ENCODE data around the gene CDH12.

The CDH12 gene

DNA sequence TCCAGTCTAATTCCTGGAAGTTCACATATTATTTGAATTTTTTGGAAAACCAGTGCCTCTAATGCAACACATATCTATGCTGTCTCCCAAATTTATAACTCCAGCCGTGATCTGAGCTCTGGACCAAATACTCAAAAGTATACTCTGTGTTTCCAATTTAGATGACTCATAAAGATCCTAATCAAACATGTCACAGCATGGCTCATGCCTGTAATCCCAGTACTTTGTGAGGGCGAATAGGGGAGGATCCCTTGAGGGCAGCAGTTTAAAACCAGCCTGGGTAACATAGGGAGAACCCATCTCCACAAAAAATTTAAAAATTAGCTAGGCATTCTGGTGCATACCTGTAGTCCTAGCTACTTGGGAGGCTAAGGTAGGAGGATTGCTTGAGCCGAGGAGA lies 388.0 kb downstream of the CDH12 start:
- Histone ChIP-seq H3K27me3 (ENCODE audit: insufficient read depth, low read depth, severe bottlenecking) (no peaks in the 10 kb centered on the region), H3K27ac (no peak overlapping the region), H3K4me3 (ENCODE audit: low read depth, low read length) (no peak overlapping the region), H3K9me3 (ENCODE audit: severe bottlenecking) (no peaks in the 10 kb centered on the region), H3K36me3 (no peaks in the 10 kb centered on the region)
- DNase-seq = no peak
- TF ChIP-seq, protein P1, sequence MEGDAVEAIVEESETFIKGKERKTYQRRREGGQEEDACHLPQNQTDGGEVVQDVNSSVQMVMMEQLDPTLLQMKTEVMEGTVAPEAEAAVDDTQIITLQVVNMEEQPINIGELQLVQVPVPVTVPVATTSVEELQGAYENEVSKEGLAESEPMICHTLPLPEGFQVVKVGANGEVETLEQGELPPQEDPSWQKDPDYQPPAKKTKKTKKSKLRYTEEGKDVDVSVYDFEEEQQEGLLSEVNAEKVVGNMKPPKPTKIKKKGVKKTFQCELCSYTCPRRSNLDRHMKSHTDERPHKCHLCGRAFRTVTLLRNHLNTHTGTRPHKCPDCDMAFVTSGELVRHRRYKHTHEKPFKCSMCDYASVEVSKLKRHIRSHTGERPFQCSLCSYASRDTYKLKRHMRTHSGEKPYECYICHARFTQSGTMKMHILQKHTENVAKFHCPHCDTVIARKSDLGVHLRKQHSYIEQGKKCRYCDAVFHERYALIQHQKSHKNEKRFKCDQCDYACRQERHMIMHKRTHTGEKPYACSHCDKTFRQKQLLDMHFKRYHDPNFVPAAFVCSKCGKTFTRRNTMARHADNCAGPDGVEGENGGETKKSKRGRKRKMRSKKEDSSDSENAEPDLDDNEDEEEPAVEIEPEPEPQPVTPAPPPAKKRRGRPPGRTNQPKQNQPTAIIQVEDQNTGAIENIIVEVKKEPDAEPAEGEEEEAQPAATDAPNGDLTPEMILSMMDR (IDR thresholded peaks at IDR 0.05; ENCODE audit: low read depth, low read length) = no peak

DNA sequence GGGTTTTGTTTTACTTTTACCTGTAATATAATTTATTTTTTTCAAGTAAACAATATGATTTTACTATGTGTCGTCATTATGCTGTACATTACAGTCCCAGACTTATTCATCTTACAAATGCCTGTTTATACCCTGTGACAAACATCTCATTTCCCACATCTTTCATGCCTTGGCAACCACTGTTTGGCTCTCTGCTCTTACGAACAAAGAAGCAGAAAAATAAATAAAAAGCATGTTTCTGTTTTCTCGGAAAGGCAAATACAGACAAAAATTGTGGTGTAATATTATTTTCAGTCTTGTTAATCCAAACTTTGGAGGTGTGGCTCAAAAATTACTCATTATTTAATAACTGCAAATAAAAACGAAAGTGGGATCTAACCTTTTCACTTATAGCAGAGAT lies 393.0 kb downstream of the CDH12 start:
- TF ChIP-seq, protein P1 (IDR thresholded peaks at IDR 0.05; ENCODE audit: low read depth, low read length) = no peak
- H3K27me3 ChIP-seq (ENCODE audit: insufficient read depth, low read depth, severe bottlenecking) = no peaks in the 10 kb centered on the region
- H3K27ac ChIP-seq = no peak overlapping the region
- no peak overlapping the region for H3K4me3 ChIP-seq (ENCODE audit: low read depth, low read length)
- DNase-seq = no peak
- H3K36me3 ChIP-seq = no peaks in the 10 kb centered on the region
- H3K9me3 ChIP-seq (ENCODE audit: severe bottlenecking) = no peaks in the 10 kb centered on the region

DNA sequence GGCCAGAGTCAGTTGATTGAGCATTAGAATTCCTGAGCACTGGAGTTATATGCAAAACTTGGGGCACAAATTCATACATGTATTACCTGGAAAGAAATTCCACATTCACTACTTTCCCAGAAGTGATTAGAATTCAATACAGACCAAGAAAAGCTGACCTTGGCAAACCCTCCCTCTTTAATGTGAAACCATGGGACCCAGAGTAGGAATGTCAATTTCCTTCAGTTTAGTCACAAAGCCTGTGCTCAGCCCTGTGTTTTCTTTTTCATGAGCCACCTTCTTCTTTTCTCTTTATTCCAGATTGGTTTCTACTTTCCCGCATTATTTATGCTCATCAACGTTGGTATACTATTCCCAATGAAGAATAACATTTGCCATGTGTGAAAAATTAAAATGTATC lies 420.2 kb downstream of the CDH12 start:
- Histone ChIP-seq H3K27me3 (ENCODE audit: insufficient read depth, low read depth, severe bottlenecking) (no peaks in the 10 kb centered on the region), H3K36me3 (no peaks in the 10 kb centered on the region), H3K4me3 (ENCODE audit: low read depth, low read length) (no peak overlapping the region), H3K9me3 (ENCODE audit: severe bottlenecking) (no peaks in the 10 kb centered on the region), H3K27ac (no peak overlapping the region)
- TF ChIP-seq, protein P1 (IDR thresholded peaks at IDR 0.05; ENCODE audit: low read depth, low read length) = no peak
- DNase-seq = no peak

DNA sequence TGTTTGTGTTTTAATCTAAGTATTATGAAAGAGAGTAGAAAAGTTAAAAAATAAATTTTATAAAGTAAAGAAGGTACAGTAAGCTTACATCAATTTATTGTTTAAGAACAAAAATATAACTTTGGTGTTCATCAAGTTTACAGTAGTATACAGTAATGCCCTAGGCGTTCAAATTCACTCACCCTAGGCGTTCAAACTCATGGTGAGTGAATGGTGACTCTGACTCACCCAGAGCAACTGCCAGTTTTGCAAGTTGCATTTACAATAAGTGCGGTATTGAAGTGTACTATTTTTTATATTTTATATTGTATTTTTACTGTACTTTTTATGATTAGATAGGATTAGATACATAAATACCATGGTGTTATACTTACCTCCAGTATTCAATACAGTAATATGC lies 421.3 kb downstream of the CDH12 start:
- Histone ChIP-seq H3K27me3 (ENCODE audit: insufficient read depth, low read depth, severe bottlenecking) (no peaks in the 10 kb centered on the region), H3K9me3 (ENCODE audit: severe bottlenecking) (no peaks in the 10 kb centered on the region), H3K36me3 (no peaks in the 10 kb centered on the region), H3K27ac (no peak overlapping the region), H3K4me3 (ENCODE audit: low read depth, low read length) (no peak overlapping the region)
- TF ChIP-seq, protein P1 (IDR thresholded peaks at IDR 0.05; ENCODE audit: low read depth, low read length) = no peak
- no peak for DNase-seq

DNA sequence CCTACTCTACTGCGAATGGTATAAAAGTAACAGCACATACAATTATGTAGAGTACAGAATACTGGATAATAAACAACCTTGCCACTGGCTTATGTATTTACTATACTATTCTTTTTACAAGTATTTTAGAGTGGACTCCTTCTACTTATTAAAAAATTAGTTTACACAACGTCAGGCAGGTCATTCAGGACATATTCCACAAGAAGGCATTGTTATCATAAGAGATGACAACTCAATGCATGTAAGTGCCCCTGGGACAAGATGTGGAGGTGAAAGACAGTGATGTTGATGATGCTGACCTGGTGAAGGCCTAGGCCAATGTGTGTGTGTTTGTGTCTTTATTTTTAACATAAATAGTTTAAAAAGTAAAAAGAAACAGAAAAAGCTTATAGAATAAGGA lies 421.7 kb downstream of the CDH12 start:
- TF ChIP-seq, protein P1 (IDR thresholded peaks at IDR 0.05; ENCODE audit: low read depth, low read length) = no peak

DNA sequence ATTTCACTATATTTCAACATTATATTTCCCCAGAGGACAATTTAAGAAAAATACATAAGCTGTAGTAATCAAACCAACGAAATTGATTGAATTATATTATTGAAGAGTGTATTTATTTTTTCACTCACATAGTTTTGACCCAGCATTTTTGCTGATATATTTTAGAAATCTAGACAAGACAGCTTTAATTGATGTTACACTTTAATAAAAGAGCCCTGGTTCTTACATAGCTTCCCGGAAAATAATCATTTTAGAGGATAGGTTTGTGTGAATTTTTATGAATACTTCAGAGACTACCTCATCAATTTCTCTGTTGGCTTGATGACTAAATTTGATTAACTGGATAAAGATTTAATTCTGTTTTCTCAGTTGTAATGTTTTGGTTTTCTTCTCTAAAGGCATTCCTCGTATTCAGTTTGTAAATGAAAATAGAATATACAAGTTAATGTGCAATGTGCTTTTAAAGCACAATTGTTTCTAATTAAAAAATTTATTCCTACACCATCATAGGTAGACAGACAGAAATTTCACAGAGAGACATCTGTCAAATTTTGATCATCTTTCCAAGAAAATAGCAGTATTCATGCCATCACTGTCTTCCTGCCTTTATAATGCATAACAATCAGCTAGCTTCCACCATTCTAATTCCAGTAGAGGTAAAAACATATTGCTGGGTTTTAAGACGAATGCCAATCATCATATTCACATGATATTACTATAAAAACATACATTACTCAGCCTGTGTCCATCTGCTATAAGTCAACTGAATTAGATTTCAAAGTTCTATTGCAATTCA lies 441.4 kb downstream of the CDH12 start:
- no peaks in the 10 kb centered on the region for H3K36me3 ChIP-seq
- no peaks in the 10 kb centered on the region for H3K9me3 ChIP-seq (ENCODE audit: severe bottlenecking)

More for the DNA sequence above, 421.7 kb downstream of the CDH12 start:
- H3K36me3 ChIP-seq = no peaks in the 10 kb centered on the region
- no peaks in the 10 kb centered on the region for H3K27me3 ChIP-seq (ENCODE audit: insufficient read depth, low read depth, severe bottlenecking)
- no peak for DNase-seq
- H3K9me3 ChIP-seq (ENCODE audit: severe bottlenecking) = no peaks in the 10 kb centered on the region
- H3K27ac ChIP-seq = no peak overlapping the region
- H3K4me3 ChIP-seq (ENCODE audit: low read depth, low read length) = no peak overlapping the region

More for the DNA sequence above, 441.4 kb downstream of the CDH12 start:
- no peaks in the 10 kb centered on the region for H3K27me3 ChIP-seq (ENCODE audit: insufficient read depth, low read depth, severe bottlenecking)
- no peak overlapping the region for H3K27ac ChIP-seq
- DNase-seq = no peak
- TF ChIP-seq, protein P1 (IDR thresholded peaks at IDR 0.05; ENCODE audit: low read depth, low read length) = no peak
- no peak overlapping the region for H3K4me3 ChIP-seq (ENCODE audit: low read depth, low read length)
